Urinary bladder (tissue), 4 donors: ENCODE measurements around the gene RNF213. TPM values are rescaled to one million over a fixed set of nuclear protein-coding genes. Genes with fewer than 3 reads are reported as not detected.

Experiments used
- DNase-seq: peaks from one replicate; pipeline ENCODE4 v3.0.0-alpha.2; 2015; ENCODE audit errors: extremely low spot score
- H3K27ac ChIP-seq: one replicate; pipeline ENCODE4 v1.5.1; 2013; ENCODE audit warnings: low read depth, mild to moderate bottlenecking, moderate library complexity
- H3K36me3 ChIP-seq: one replicate; pipeline ENCODE4 v1.6.1; 2013; ENCODE audit warnings: mild to moderate bottlenecking, moderate library complexity; ENCODE audit not compliant: insufficient read depth
- H3K4me1 ChIP-seq: one replicate; pipeline ENCODE4 v1.6.1; 2013; ENCODE audit warnings: mild to moderate bottlenecking, moderate library complexity; ENCODE audit not compliant: insufficient read depth
- H3K4me3 ChIP-seq: one replicate; pipeline ENCODE4 v1.5.1; 2013; ENCODE audit warnings: low read depth, low read length
- WGBS: extraction: QIAGEN DNeasy Blood & Tissue Kit; methylation state at CpG from one replicate; pipeline ENCODE4 v1.1.7; 2013; 5-methylcytosine and 5-hydroxymethylcytosine counted together
- polyA plus RNA-seq: library from polyadenylated mRNA; stranded (reverse); fragments of 200-250 nt; gene quantifications from one replicate; pipeline ENCODE4 v1.2.3, GENCODE V29; 2013
- total RNA-seq: library from RNA; depleted of rRNA; stranded (reverse); fragments of >200 nt; gene quantifications from one replicate; pipeline ENCODE4 v1.2.3, GENCODE V29; 2014
- donor health status: healthy with polysubstance abuse.
- donor health status: healthy.

Gene RNF213
- total RNA-seq (81.5 TPM), polyA plus RNA-seq (37.2 TPM)

- H3K4me1 ChIP-seq = peaks cover 5% of the 10 kb centered on the region
- under 1% methylated on average over 48 of the region's 54 CpGs for WGBS
- no peaks in the 10 kb centered on the region for H3K36me3 ChIP-seq
- H3K4me3 ChIP-seq = peak within 1 kb of the TSS; percentile 98
- H3K27ac ChIP-seq = peak within 1 kb of the TSS; percentile 96
- DNase-seq = no peak
Observed at GRCh38 chr17:80260791-80261158, at the start of gene RNF213. Gene RNF213 (plus strand): TSS chr17:80260852. CDS start chr17:80263682, 2,830 bp downstream.

GRCh38 chr17:80212109-80212508, 48.5 kb upstream of the RNF213 start:
- DNase-seq = no peak
- Histone ChIP-seq H3K4me1 (no peaks in the 10 kb centered on the region), H3K36me3 (peaks cover 3% of the 10 kb centered on the region), H3K4me3 (no peak overlapping the region), H3K27ac (no peak overlapping the region)
- 93% methylated on average over 22 of the region's 22 CpGs for WGBS

- DNase-seq = no peak
- Histone ChIP-seq H3K4me3 (no peak overlapping the region), H3K4me1 (no peaks in the 10 kb centered on the region), H3K27ac (no peak overlapping the region), H3K36me3 (peaks cover 3% of the 10 kb centered on the region)
- WGBS = 92% methylated on average over 12 of the region's 12 CpGs
Observed at GRCh38 chr17:80212511-80212910, 48.1 kb upstream of the RNF213 start.

- Histone ChIP-seq H3K27ac (no peak overlapping the region), H3K4me1 (no peaks in the 10 kb centered on the region), H3K4me3 (no peak overlapping the region), H3K36me3 (peaks cover 3% of the 10 kb centered on the region)
- whole genome bisulfite sequencing = 84% methylated on average over 19 of the region's 19 CpGs
- no peak for DNase-seq
Observed at GRCh38 chr17:80212962-80213642, 47.5 kb upstream of the RNF213 start.

GRCh38 chr17:80213643-80213975, 47.0 kb upstream of the RNF213 start:
- 95% methylated on average over 17 of the region's 17 CpGs for WGBS
- H3K4me1 ChIP-seq = no peaks in the 10 kb centered on the region
- H3K4me3 ChIP-seq = no peak overlapping the region

GRCh38 chr17:80214012-80214877, 46.4 kb upstream of the RNF213 start:
- WGBS = 93% methylated on average over 48 of the region's 48 CpGs
- peaks cover 3% of the 10 kb centered on the region for H3K36me3 ChIP-seq
- H3K4me3 ChIP-seq = no peak overlapping the region
- no peak for DNase-seq
- H3K27ac ChIP-seq = no peak overlapping the region
- no peaks in the 10 kb centered on the region for H3K4me1 ChIP-seq

More at GRCh38 chr17:80213643-80213975, 47.0 kb upstream of the RNF213 start:
- no peak overlapping the region for H3K27ac ChIP-seq
- DNase-seq = no peak
- peaks cover 3% of the 10 kb centered on the region for H3K36me3 ChIP-seq

GRCh38 chr17:80214878-80215210, 45.8 kb upstream of the RNF213 start:
- H3K4me3 ChIP-seq = no peak overlapping the region
- H3K27ac ChIP-seq = no peak overlapping the region
- H3K4me1 ChIP-seq = no peaks in the 10 kb centered on the region
- DNase-seq = no peak
- 93% methylated on average over 17 of the region's 17 CpGs for WGBS
- H3K36me3 ChIP-seq = peaks cover 3% of the 10 kb centered on the region

- 97% methylated on average over 40 of the region's 40 CpGs for WGBS
- DNase-seq = no peak
- Histone ChIP-seq H3K4me3 (no peak overlapping the region), H3K27ac (no peak overlapping the region), H3K4me1 (no peaks in the 10 kb centered on the region), H3K36me3 (peaks cover 3% of the 10 kb centered on the region)
Observed at GRCh38 chr17:80216473-80217456, 43.9 kb upstream of the RNF213 start.

- Histone ChIP-seq H3K4me3 (no peak overlapping the region), H3K4me1 (no peaks in the 10 kb centered on the region), H3K36me3 (peaks cover 3% of the 10 kb centered on the region), H3K27ac (no peak overlapping the region)
- 97% methylated on average over 13 of the region's 13 CpGs for WGBS
- no peak for DNase-seq
Observed at GRCh38 chr17:80217703-80218362, 42.8 kb upstream of the RNF213 start.

- no peak overlapping the region for H3K4me3 ChIP-seq
- no peak for DNase-seq
- peaks cover 3% of the 10 kb centered on the region for H3K36me3 ChIP-seq
- H3K4me1 ChIP-seq = no peaks in the 10 kb centered on the region
- WGBS = 87% methylated on average over 7 of the region's 7 CpGs
- H3K27ac ChIP-seq = no peak overlapping the region
Observed at GRCh38 chr17:80218391-80218790, 42.3 kb upstream of the RNF213 start.

- Histone ChIP-seq H3K36me3 (peaks cover 3% of the 10 kb centered on the region), H3K4me1 (no peaks in the 10 kb centered on the region), H3K4me3 (peak overlapping the region; percentile 95), H3K27ac (peak overlapping the region; percentile 73)
- no peak for DNase-seq
- WGBS = 31% methylated on average over 15 of the region's 15 CpGs
Observed at GRCh38 chr17:80219013-80219762, 41.5 kb upstream of the RNF213 start.

GRCh38 chr17:80219763-80220053, 40.9 kb upstream of the RNF213 start:
- H3K4me1 ChIP-seq = no peaks in the 10 kb centered on the region
- H3K27ac ChIP-seq = peak overlapping the region; percentile 73
- 4% methylated on average over 5 of the region's 5 CpGs for WGBS
- no peak for DNase-seq
- peaks cover 3% of the 10 kb centered on the region for H3K36me3 ChIP-seq
- peak overlapping the region; percentile 95 for H3K4me3 ChIP-seq
